ENCODE results near the gene RRP12. TPM values are rescaled to one million over a fixed set of nuclear protein-coding genes. Genes with fewer than 3 reads are reported as not detected.
A peak's percentile ranks its signal among the peaks of the same experiment; 100 is the strongest.

RRP12 gene
- total RNA-seq, 2 donors from 2014 or later = 11.5 to 30.4 TPM

DNA sequence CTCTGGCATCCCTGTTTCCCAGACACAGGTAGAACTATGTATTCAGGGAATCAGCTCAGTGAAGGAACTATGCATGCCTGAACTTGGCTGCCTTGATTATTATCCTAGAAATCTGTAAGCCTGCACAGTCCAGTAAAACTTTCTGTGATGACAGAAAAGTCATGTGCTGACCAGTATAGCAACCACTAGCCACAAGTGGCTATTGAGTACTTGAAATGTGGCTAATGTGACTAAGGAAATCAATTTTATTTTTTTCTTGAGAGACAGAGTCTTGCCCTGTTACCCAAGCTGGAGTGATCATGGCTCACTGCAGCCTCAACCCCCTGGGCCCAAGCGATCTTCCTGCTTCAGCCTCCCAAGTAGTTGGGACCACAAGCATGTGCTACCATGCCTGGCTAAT, 41.1 kb upstream of the RRP12 start:
- Histone ChIP-seq H3K27me3 (no peaks in the 10 kb centered on the region), H3K36me3 (peaks cover 12% of the 10 kb centered on the region), H3K4me1 (peaks cover 12% of the 10 kb centered on the region), H3K9ac (ENCODE audit: low read depth in 2 of 2, low read length in 2 of 2) (no peak overlapping the region), H3K9me3 (no peaks in the 10 kb centered on the region), H3K4me3 (no peak overlapping the region), H3K27ac (no peak overlapping the region)
- TF ChIP-seq, protein P1, sequence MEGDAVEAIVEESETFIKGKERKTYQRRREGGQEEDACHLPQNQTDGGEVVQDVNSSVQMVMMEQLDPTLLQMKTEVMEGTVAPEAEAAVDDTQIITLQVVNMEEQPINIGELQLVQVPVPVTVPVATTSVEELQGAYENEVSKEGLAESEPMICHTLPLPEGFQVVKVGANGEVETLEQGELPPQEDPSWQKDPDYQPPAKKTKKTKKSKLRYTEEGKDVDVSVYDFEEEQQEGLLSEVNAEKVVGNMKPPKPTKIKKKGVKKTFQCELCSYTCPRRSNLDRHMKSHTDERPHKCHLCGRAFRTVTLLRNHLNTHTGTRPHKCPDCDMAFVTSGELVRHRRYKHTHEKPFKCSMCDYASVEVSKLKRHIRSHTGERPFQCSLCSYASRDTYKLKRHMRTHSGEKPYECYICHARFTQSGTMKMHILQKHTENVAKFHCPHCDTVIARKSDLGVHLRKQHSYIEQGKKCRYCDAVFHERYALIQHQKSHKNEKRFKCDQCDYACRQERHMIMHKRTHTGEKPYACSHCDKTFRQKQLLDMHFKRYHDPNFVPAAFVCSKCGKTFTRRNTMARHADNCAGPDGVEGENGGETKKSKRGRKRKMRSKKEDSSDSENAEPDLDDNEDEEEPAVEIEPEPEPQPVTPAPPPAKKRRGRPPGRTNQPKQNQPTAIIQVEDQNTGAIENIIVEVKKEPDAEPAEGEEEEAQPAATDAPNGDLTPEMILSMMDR (IDR thresholded peaks at IDR 0.05) = no peak
- no peak for DNase-seq
- intact Hi-C loops (cut with DNase I) = no loop called here

DNA sequence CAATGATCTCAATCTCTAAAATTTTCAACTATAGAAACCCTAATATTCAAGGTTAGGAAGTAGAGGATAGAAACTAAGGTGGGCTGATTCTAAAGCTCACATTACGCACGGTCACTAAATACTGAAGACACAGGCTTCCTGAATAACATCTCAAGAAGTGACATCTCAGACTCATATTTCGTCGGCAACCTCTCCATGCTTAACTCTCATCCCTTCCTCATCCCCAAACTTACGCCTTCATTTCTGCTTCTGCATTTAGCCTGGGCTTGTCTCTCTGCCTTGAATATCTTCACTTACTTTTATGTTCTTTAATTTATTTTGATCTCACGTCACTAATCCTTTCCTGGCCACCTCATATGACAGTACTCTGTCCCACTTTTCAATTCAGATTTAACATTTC, 34.1 kb upstream of the RRP12 start:
- intact Hi-C loops (cut with DNase I) = no loop called here
- no peaks in the 10 kb centered on the region for H3K9me3 ChIP-seq
- TF ChIP-seq, protein P1 (IDR thresholded peaks at IDR 0.05) = no peak
- H3K4me1 ChIP-seq = no peaks in the 10 kb centered on the region
- H3K4me3 ChIP-seq = no peak overlapping the region
- H3K36me3 ChIP-seq = peaks cover 34% of the 10 kb centered on the region
- H3K27ac ChIP-seq = no peak overlapping the region
- no peaks in the 10 kb centered on the region for H3K27me3 ChIP-seq
- no peak for DNase-seq
- no peak overlapping the region for H3K9ac ChIP-seq (ENCODE audit: low read depth in 2 of 2, low read length in 2 of 2)

DNA sequence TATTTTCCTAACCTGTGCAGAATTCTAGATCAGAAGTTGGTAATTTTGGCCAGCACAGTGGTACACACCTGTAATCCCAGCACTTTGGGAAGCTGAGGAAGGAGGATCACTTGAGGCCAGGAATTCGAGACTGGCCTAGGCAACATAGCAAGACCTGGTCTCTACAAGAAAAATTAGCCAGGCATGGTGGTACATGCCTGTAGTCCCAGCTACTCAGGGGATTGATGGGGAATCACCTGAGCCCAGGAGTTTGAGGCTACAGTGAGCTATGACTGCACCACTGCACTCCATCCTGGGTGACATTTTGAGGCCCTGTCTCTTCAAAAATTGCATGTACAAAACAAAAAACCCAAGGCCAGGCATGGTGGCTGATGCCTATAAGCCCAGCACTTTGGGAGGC, 33.4 kb upstream of the RRP12 start:
- no peaks in the 10 kb centered on the region for H3K9me3 ChIP-seq
- H3K27me3 ChIP-seq = no peaks in the 10 kb centered on the region
- H3K4me1 ChIP-seq = no peaks in the 10 kb centered on the region
- H3K9ac ChIP-seq (ENCODE audit: low read depth in 2 of 2, low read length in 2 of 2) = no peak overlapping the region
- intact Hi-C loops (cut with DNase I) = no loop called here
- no peak overlapping the region for H3K4me3 ChIP-seq
- H3K27ac ChIP-seq = no peak overlapping the region
- DNase-seq = no peak
- TF ChIP-seq, protein P1 (IDR thresholded peaks at IDR 0.05) = no peak
- peaks cover 34% of the 10 kb centered on the region for H3K36me3 ChIP-seq

DNA sequence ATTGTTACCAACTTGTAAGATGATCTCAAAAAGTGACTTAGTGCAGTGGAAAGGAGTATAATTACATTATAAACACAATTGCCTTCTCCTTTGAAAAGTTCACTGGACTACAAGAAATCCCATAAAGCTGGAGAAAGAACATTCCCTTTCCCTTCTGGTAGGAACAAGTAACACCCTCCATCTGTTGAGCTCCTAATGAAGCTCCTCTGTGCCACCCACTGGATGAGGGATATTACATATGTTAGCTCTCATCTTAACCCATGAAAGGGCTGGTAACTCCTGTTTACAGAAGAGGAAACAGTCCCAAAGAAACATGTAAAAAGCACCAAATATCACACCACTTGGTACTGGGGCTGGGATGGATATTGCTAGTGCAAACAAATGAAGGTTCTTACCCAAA, 32.9 kb upstream of the RRP12 start:
- Histone ChIP-seq H3K9ac (ENCODE audit: low read depth in 2 of 2, low read length in 2 of 2) (no peak overlapping the region), H3K4me3 (no peak overlapping the region), H3K36me3 (peaks cover 34% of the 10 kb centered on the region), H3K4me1 (no peaks in the 10 kb centered on the region), H3K27me3 (no peaks in the 10 kb centered on the region), H3K9me3 (no peaks in the 10 kb centered on the region), H3K27ac (no peak overlapping the region)
- TF ChIP-seq, protein P1 (IDR thresholded peaks at IDR 0.05) = no peak
- DNase-seq = no peak
- intact Hi-C loops (cut with DNase I) = no loop called here

DNA sequence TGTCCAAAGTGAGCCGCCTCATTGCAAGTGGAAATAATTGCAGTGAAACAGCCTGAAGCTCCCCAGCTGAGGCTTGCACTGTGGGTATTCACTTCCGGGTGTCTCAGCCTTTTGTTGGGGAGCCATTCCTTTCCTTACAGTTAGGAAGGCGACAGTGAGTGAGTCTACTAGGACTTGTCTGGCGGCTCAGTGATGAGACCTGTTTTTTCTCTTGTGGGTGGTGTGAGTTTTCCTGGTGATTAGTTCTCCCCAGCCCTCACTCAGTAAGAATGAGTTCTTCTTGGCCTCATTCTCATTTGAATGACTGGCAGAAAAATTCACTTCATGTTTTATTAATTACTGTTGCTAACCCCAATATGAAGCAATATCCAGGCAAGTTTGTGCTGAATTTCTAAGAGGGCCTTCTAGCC, 27.4 kb upstream of the RRP12 start:
- DNase-seq = no peak
- H3K27me3 ChIP-seq = no peaks in the 10 kb centered on the region
- H3K4me1 ChIP-seq = peaks cover 13% of the 10 kb centered on the region
- TF ChIP-seq, protein P1 (IDR thresholded peaks at IDR 0.05) = no peak
- peak overlapping the region; percentile 96 for H3K4me3 ChIP-seq
- peaks cover 16% of the 10 kb centered on the region for H3K36me3 ChIP-seq
- H3K27ac ChIP-seq = peak overlapping the region; percentile 94
- peak overlapping the region; percentile 8 to 57 for H3K9ac ChIP-seq (ENCODE audit: low read depth in 2 of 2, low read length in 2 of 2)
- no peaks in the 10 kb centered on the region for H3K9me3 ChIP-seq
- intact Hi-C loops (cut with DNase I) = no loop called here

Data from colonic mucosa (tissue), 4 donors.